NCI-H2171 treated with DMSO at 0.1 percent for 48 hours (cell line): Measurements from ENCODE around the gene VAPB.
"Not testable (repeated sequence)": the region's sequence is repeated elsewhere in the genome, so short reads cannot be mapped to it uniquely, and the experiment has no call there.

Experiments used
- DNase-seq: peaks from one replicate; lab custom pipeline; 2025; lab: John Stamatoyannopoulos, UW

Gene VAPB

GRCh38 chr20:58388882-58389323, at the start of gene VAPB:
Gene VAPB (plus strand): TSS chr20:58389229. CDS start chr20:58389460, 231 bp downstream.
- peak; percentile 95 for DNase-seq

- no peak for DNase-seq
Measured at GRCh38 chr20:58339741-58340140, 49.3 kb upstream of the VAPB start.

- no peak for DNase-seq
Measured at GRCh38 chr20:58340151-58340550, 48.9 kb upstream of the VAPB start.

GRCh38 chr20:58340853-58341252, 48.2 kb upstream of the VAPB start:
- DNase-seq, result no peak

GRCh38 chr20:58342104-58342945, 46.7 kb upstream of the VAPB start:
- no peak for DNase-seq

GRCh38 chr20:58344741-58345140, 44.3 kb upstream of the VAPB start:
- no peak for DNase-seq

GRCh38 chr20:58349570-58349969, 39.5 kb upstream of the VAPB start:
- no peak for DNase-seq

GRCh38 chr20:58352468-58352867, 36.6 kb upstream of the VAPB start:
- DNase-seq, result no peak

- no peak for DNase-seq
Measured at GRCh38 chr20:58359441-58359840, 29.6 kb upstream of the VAPB start.

GRCh38 chr20:58360936-58361335, 28.1 kb upstream of the VAPB start:
- DNase-seq, result peak; percentile 80

- peak; percentile 86 for DNase-seq
Measured at GRCh38 chr20:58361481-58362205, 27.4 kb upstream of the VAPB start.

GRCh38 chr20:58362206-58362516, 26.9 kb upstream of the VAPB start:
- no peak for DNase-seq

- no peak for DNase-seq
Measured at GRCh38 chr20:58362970-58363369, 26.1 kb upstream of the VAPB start.

GRCh38 chr20:58366866-58367265, 22.2 kb upstream of the VAPB start:
- no peak for DNase-seq

- no peak for DNase-seq
Measured at GRCh38 chr20:58372806-58373205, 16.2 kb upstream of the VAPB start.

GRCh38 chr20:58373296-58373695, 15.7 kb upstream of the VAPB start:
- DNase-seq, result not testable (repeated sequence)

GRCh38 chr20:58374027-58374850, 14.8 kb upstream of the VAPB start:
- DNase-seq, result no peak

GRCh38 chr20:58374906-58375758, 13.9 kb upstream of the VAPB start:
- no peak for DNase-seq

GRCh38 chr20:58375759-58376352, 13.2 kb upstream of the VAPB start:
- DNase-seq, result no peak

- no peak for DNase-seq
Measured at GRCh38 chr20:58377017-58377416, 12.0 kb upstream of the VAPB start.

- DNase-seq, result no peak
Measured at GRCh38 chr20:58377766-58378401, 11.1 kb upstream of the VAPB start.
